HCT116 (cell line): ENCODE results near the gene PHF1. TPM values are rescaled to one million over a fixed set of nuclear protein-coding genes. Genes with fewer than 3 reads are reported as not detected.

Experiments used
- ATAC-seq: fragments of 200-7000 bp; cut with Tn5 transposase; 2 replicates; pipeline ENCODE4 v1.9.1; 2020; ENCODE audit warnings: mild to moderate bottlenecking, moderate library complexity
- BruUV-seq: library from RNA; stranded (reverse); fragments of 400-500 nt; replicated peaks from 2 replicates; lab custom pipeline; 2021; lab: Mats Ljungman, UMichigan
- CTCF ChIA-PET: fragments of 300-600 bp; sonication (Branson Sonifier 250); formaldehyde crosslinking; loops from one replicate; lab custom pipeline; 2021; ENCODE audit warnings: antibody characterized with exemption; lab: Charles Lee
- POLR2A ChIA-PET: fragments of 300-600, 350-600 bp; sonication (Branson Sonifier 250); formaldehyde crosslinking; loops from one replicate; lab custom pipeline; 2021; ENCODE audit warnings: antibody characterized with exemption; lab: Charles Lee
- RAD21 ChIA-PET, 2 experiments: fragments of 300-600 bp; sonication (Branson Sonifier 250); formaldehyde crosslinking; loops; one replicate each; lab custom pipeline; 2023; ENCODE audit warnings: low total read pairs in 2 of 2; ENCODE audit not compliant: uncharacterized antibody in 2 of 2, unreplicated experiment in 2 of 2, low non-redundant PET in 1 of 2; lab: Charles Lee
- DNase-seq: peaks from one replicate; pipeline ENCODE4 v3.0.0-alpha.2; 2010; ENCODE audit warnings: low read depth, low spot score
- H2AFZ ChIP-seq: fragments of 200-600 bp; shearing (Covaris generic), sonication (generic); 2 replicates; pipeline ENCODE4 v1.6.1; 2017; ENCODE audit warnings: low read depth, mixed run types, mixed read lengths, antibody characterized with exemption, low read length; ENCODE audit not compliant: poor library complexity, severe bottlenecking
- H3K27ac ChIP-seq: 2 replicates; pipeline ENCODE4 v1.5.1; 2012; ENCODE audit warnings: low read depth, low read length
- H3K27me3 ChIP-seq: fragments of 200-600 bp; sonication (generic); 2 replicates; pipeline ENCODE4 v1.6.1; 2016; ENCODE audit warnings: mixed run types, low read length, mixed read lengths; ENCODE audit not compliant: insufficient read depth
- H3K36me3 ChIP-seq, 2 experiments: fragments of 200-500 bp in 1 of 2; fragments of 200-600 bp in 1 of 2; sonication (Bioruptor generic) in 1 of 2; sonication (generic) in 1 of 2; 2 replicates each; pipeline versions ENCODE4 v1.5.1 to v1.6.1; 2014 to 2016; ENCODE audit warnings: low read length in 2 of 2, inconsistent platforms in 1 of 2, mixed read lengths in 1 of 2, mixed run types in 1 of 2; ENCODE audit not compliant: insufficient read depth in 2 of 2, control insufficient read depth in 1 of 2
- H3K4me1 ChIP-seq, 2 experiments: fragments of 200-600 bp in 1 of 2; sonication (generic) in 1 of 2; 2 replicates each; pipeline versions ENCODE4 v1.5.1 to v1.6.1; 2012 to 2017; ENCODE audit warnings: low read length in 2 of 2, inconsistent platforms in 1 of 2, mild to moderate bottlenecking in 1 of 2, mixed read lengths in 1 of 2, mixed run types in 1 of 2, moderate library complexity in 1 of 2; ENCODE audit not compliant: insufficient read depth in 2 of 2, control insufficient read depth in 1 of 2
- H3K4me2 ChIP-seq: fragments of 200-600 bp; sonication (generic); 2 replicates; pipeline ENCODE4 v1.6.1; 2017; ENCODE audit warnings: mixed run types, low read length, mixed read lengths
- H3K4me3 ChIP-seq, 2 experiments: fragments of 200-600 bp in 1 of 2; sonication (generic) in 1 of 2; replicated peaks in 1 of 2; 2 replicates each; pipeline ENCODE4 v1.5.1; 2011 to 2016; ENCODE audit warnings: low read length in 2 of 2, control low read depth in 1 of 2, low read depth in 1 of 2, mild to moderate bottlenecking in 1 of 2, mixed read lengths in 1 of 2, mixed run types in 1 of 2
- H3K79me2 ChIP-seq: fragments of 200-600 bp; sonication (generic); 2 replicates; pipeline ENCODE4 v1.6.1; 2017; ENCODE audit warnings: mild to moderate bottlenecking, mixed run types, low read length, moderate library complexity, mixed read lengths; ENCODE audit not compliant: insufficient read depth
- H3K9ac ChIP-seq: fragments of 200-600 bp; sonication (generic); 2 replicates; pipeline ENCODE4 v1.6.1; 2016; ENCODE audit warnings: low read length, mixed read lengths
- H3K9me2 ChIP-seq: fragments of 200-600 bp; sonication (generic), shearing (Covaris generic); 2 replicates; pipeline ENCODE4 v1.6.1; 2017; ENCODE audit warnings: mixed run types, mild to moderate bottlenecking, moderate library complexity; ENCODE audit not compliant: insufficient read depth
- H3K9me3 ChIP-seq, 2 experiments: fragments of 200-500 bp in 1 of 2; fragments of 200-600 bp in 1 of 2; sonication (Bioruptor generic) in 1 of 2; sonication (generic) in 1 of 2; 2 replicates each; pipeline ENCODE4 v1.6.1; 2014 to 2017; ENCODE audit warnings: low read length in 2 of 2, mixed read lengths in 2 of 2, inconsistent platforms in 1 of 2, low read depth in 1 of 2, mild to moderate bottlenecking in 1 of 2, mixed run types in 1 of 2, moderate library complexity in 1 of 2; ENCODE audit not compliant: control insufficient read depth in 1 of 2, insufficient read depth in 1 of 2
- H4K20me1 ChIP-seq: fragments of 200-600 bp; sonication (generic), shearing (Covaris generic); 2 replicates; pipeline ENCODE4 v1.6.1; 2017; ENCODE audit warnings: mixed run types, mild to moderate bottlenecking, moderate library complexity; ENCODE audit not compliant: insufficient read depth
- CBX3 ChIP-seq: IDR thresholded peaks from 2 replicates; pipeline ENCODE4 v1.6.1; 2012; ENCODE audit warnings: low read depth
- CEBPB ChIP-seq: IDR thresholded peaks from 2 replicates; pipeline ENCODE4 v1.6.1; 2012; ENCODE audit warnings: low read depth
- EGR1 ChIP-seq: IDR thresholded peaks from 2 replicates; pipeline ENCODE4 v1.6.1; 2012; ENCODE audit warnings: low read depth
- ELF1 ChIP-seq: IDR thresholded peaks from 2 replicates; pipeline ENCODE4 v1.6.1; 2012; ENCODE audit warnings: low read depth, borderline replicate concordance
- EZH2phosphoT487 ChIP-seq: fragments of 200-600 bp; IDR thresholded peaks from 2 replicates; pipeline ENCODE4 v1.6.1; 2018; ENCODE audit warnings: antibody characterized with exemption, borderline replicate concordance
- FOSL1 ChIP-seq: IDR thresholded peaks from 2 replicates; pipeline ENCODE4 v1.6.1; 2012; ENCODE audit warnings: low read depth
- JUND ChIP-seq: IDR thresholded peaks from 2 replicates; pipeline ENCODE4 v1.6.1; 2012
- MAX ChIP-seq: IDR thresholded peaks from 2 replicates; pipeline ENCODE4 v1.6.1; 2012
- POLR2A ChIP-seq: IDR thresholded peaks from 2 replicates; pipeline ENCODE4 v1.7.0; 2011; ENCODE audit warnings: borderline replicate concordance; ENCODE audit not compliant: insufficient read depth, insufficient read length; ENCODE audit errors: extremely low read depth
- RAD21 ChIP-seq: IDR thresholded peaks from 2 replicates; pipeline ENCODE4 v1.6.1; 2012; ENCODE audit warnings: low read depth, mild to moderate bottlenecking
- REST ChIP-seq: IDR thresholded peaks from 2 replicates; pipeline ENCODE4 v1.6.1; 2012; ENCODE audit warnings: low read depth
- SIN3A ChIP-seq: IDR thresholded peaks from 2 replicates; pipeline ENCODE4 v1.6.1; 2012; ENCODE audit warnings: low read depth
- SP1 ChIP-seq: IDR thresholded peaks from 2 replicates; pipeline ENCODE4 v1.6.1; 2012; ENCODE audit warnings: low read depth
- YY1 ChIP-seq: IDR thresholded peaks from 2 replicates; pipeline ENCODE4 v1.6.1; 2011; ENCODE audit warnings: low read length, low read depth, moderate library complexity, mild to moderate bottlenecking; ENCODE audit not compliant: insufficient replicate concordance; ENCODE audit errors: extremely low read depth
- intact Hi-C: fragments of 100-400 bp; cut with micrococcal nuclease; formaldehyde crosslinking; loops from 2 replicates; pipeline ENCODE4 v1.10.0; 2022
- total RNA-seq: library from RNA; stranded (reverse); gene quantifications from one replicate; pipeline ENCODE4 v1.2.1, GENCODE V29; 2021; ENCODE audit not compliant: unreplicated experiment
- TF ChIP-seq, protein P1 (sequence below): IDR thresholded peaks from 2 replicates; pipeline ENCODE4 v1.6.1; 2011; ENCODE audit warnings: mild to moderate bottlenecking, low read length, moderate library complexity; ENCODE audit not compliant: insufficient replicate concordance; ENCODE audit errors: extremely low read depth
- TF ChIP-seq, protein P2 (sequence below): IDR thresholded peaks from 2 replicates; pipeline ENCODE4 v1.6.1; 2012

PHF1 gene
- total RNA-seq, 1 experiment from 2014 or later = 40.2 TPM

DNA sequence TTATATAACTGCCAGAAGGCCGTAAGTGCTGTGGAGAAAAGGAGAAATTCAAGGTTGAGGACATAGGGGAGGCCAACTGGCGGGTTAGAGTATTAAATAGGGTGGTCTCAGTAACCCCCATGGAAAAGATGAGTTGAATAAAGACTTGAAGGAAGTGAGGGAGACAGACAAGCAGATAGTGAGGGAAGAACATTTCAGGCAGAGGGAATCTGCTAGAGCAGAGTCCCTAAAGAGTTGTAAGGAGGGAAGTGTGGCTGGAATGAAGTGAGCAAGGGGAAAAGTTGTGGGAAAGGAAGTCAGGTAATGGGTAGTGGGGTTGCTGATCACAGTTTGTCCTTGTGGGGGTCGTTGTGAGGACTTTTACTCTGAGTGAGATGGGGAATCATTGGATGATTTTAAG, 17.8 kb upstream of the PHF1 start:
- H3K9ac ChIP-seq = peak overlapping the region; percentile 91
- intact Hi-C loops = loop anchor here (5.0 kb wide), 1 partner anchor 106 kb away; the partner anchor contains the start of genes PFDN6 and WDR46
- RAD21 ChIA-PET = no interaction called here
- H2AFZ ChIP-seq = no peak overlapping the region
- BruUV-seq = no TSS peak
- H3K9me2 ChIP-seq = no peaks in the 10 kb centered on the region
- H3K4me2 ChIP-seq = peak overlapping the region; percentile 79
- H3K4me3 ChIP-seq = peak overlapping the region; percentile 87 to 97
- H3K36me3 ChIP-seq = peaks cover 0 to 13% of the 10 kb centered on the region in 2 experiments; a peak in 1 of 4 replicates
- H3K27me3 ChIP-seq = no peaks in the 10 kb centered on the region
- no peak overlapping the region; the same call in 1 of the 2 replicates for H3K27ac ChIP-seq
- DNase-seq = no peak
- CTCF ChIA-PET = interaction anchor here (0.6 kb wide), 1 partner anchor 14 kb away, joined by 3 read pairs; no protein-coding TSS in a partner anchor
- H3K4me1 ChIP-seq = peaks cover 11 to 28% of the 10 kb centered on the region in 2 experiments
- TF ChIP-seq FOSL1 (no peak), POLR2A (no peak), EZH2phosphoT487 (no peak), JUND (no peak), ELF1 (no peak), RAD21 (no peak), SP1 (no peak), EGR1 (no peak), CEBPB (no peak), YY1 (no peak), SIN3A (no peak), REST (no peak), CBX3 (no peak), MAX (no peak)
- TF ChIP-seq, protein P1, sequence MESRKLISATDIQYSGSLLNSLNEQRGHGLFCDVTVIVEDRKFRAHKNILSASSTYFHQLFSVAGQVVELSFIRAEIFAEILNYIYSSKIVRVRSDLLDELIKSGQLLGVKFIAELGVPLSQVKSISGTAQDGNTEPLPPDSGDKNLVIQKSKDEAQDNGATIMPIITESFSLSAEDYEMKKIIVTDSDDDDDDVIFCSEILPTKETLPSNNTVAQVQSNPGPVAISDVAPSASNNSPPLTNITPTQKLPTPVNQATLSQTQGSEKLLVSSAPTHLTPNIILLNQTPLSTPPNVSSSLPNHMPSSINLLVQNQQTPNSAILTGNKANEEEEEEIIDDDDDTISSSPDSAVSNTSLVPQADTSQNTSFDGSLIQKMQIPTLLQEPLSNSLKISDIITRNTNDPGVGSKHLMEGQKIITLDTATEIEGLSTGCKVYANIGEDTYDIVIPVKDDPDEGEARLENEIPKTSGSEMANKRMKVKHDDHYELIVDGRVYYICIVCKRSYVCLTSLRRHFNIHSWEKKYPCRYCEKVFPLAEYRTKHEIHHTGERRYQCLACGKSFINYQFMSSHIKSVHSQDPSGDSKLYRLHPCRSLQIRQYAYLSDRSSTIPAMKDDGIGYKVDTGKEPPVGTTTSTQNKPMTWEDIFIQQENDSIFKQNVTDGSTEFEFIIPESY = no peak
- TF ChIP-seq, protein P2, sequence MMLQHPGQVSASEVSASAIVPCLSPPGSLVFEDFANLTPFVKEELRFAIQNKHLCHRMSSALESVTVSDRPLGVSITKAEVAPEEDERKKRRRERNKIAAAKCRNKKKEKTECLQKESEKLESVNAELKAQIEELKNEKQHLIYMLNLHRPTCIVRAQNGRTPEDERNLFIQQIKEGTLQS = no peak
- TF ChIP-seq, all 23 proteins: peak for 0
- no peak for ATAC-seq
- no peaks in the 10 kb centered on the region; the same call in 1 of the 2 replicates for H4K20me1 ChIP-seq
- POLR2A ChIA-PET = no interaction called here
- H3K9me3 ChIP-seq = no peaks in the 10 kb centered on the region
- peaks cover 62% of the 10 kb centered on the region for H3K79me2 ChIP-seq
